ENCODE results near the gene C16orf89.

DNA sequence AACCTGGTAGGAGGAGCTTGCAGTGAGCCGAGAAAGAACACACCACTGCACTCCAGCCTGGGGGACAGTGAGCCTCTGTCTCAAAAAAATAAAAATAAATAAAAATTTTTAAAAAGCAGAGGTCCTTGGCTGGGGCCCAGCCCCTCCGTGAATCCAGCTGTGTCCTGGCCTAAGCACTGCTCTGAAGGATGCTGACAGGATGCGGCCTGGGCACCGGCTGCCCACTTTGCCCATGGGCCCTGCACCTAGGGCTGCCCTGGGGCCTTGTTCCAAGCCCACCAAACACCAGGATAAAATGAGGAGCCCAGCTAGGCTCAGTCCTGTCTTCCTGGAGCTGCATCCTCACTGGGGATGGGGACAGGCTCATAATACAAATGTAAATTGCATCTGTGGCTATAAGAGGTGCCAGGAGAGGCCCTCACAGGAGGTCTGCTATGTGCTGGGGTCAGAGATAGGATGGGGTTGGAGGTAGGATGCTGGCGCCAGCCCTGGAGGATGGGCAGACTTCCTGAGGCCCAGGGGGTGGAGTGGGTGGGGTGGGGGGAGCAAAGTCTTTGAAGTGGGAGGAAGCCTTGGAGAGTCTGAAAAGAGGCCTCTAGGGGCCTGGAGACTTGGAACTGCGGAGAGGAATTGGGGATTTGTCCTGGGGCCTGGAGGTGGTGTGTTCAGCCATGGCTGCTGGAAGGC is 6.2 kb downstream of the C16orf89 start:
- TF ChIP-seq, protein P1, sequence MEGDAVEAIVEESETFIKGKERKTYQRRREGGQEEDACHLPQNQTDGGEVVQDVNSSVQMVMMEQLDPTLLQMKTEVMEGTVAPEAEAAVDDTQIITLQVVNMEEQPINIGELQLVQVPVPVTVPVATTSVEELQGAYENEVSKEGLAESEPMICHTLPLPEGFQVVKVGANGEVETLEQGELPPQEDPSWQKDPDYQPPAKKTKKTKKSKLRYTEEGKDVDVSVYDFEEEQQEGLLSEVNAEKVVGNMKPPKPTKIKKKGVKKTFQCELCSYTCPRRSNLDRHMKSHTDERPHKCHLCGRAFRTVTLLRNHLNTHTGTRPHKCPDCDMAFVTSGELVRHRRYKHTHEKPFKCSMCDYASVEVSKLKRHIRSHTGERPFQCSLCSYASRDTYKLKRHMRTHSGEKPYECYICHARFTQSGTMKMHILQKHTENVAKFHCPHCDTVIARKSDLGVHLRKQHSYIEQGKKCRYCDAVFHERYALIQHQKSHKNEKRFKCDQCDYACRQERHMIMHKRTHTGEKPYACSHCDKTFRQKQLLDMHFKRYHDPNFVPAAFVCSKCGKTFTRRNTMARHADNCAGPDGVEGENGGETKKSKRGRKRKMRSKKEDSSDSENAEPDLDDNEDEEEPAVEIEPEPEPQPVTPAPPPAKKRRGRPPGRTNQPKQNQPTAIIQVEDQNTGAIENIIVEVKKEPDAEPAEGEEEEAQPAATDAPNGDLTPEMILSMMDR (tag by site-specific recombination; IDR thresholded peaks at IDR 0.05) = no peak
- TF ChIP-seq RBAK (tag by site-specific recombination; IDR thresholded peaks at IDR 0.05) = no peak

Measured in HEK293 (cell line).